Lung (tissue), 12 donors: ENCODE measurements around the gene STX16. TPM values are rescaled to one million over a fixed set of nuclear protein-coding genes. Genes with fewer than 3 reads are reported as not detected.

ENCODE experiments used
- ATAC-seq: fragments of 200-7000 bp; cut with Tn5 transposase; one replicate; pipeline ENCODE4 v1.9.1; 2020; ENCODE audit warnings: moderate number of reproducible peaks; ENCODE audit not compliant: insufficient read depth, low FRiP score
- DNase-seq, 3 donors: peaks; one replicate each; pipeline ENCODE4 v3.0.0-alpha.2; 2013 to 2017
- H3K27ac ChIP-seq, 2 donors: one replicate each; pipeline ENCODE4 v1.5.1; 2013; ENCODE audit warnings: mild to moderate bottlenecking in 2 of 2, moderate library complexity in 2 of 2, control low read depth in 1 of 2, inconsistent platforms in 1 of 2, low read depth in 1 of 2, low read length in 1 of 2
- H3K27me3 ChIP-seq, 3 donors: one replicate each; pipeline ENCODE4 v1.5.1; 2013; ENCODE audit warnings: low read length in 2 of 3; ENCODE audit not compliant: control insufficient read depth in 3 of 3, insufficient read depth in 3 of 3
- H3K36me3 ChIP-seq, 4 donors: one replicate each; pipeline ENCODE4 v1.5.1; 2013; ENCODE audit warnings: low read length in 4 of 4, mild to moderate bottlenecking in 1 of 4, moderate library complexity in 1 of 4; ENCODE audit not compliant: control insufficient read depth in 4 of 4, insufficient read depth in 4 of 4
- H3K4me1 ChIP-seq, 5 donors: one replicate each; pipeline ENCODE4 v1.5.1; 2013; ENCODE audit warnings: low read length in 5 of 5, mild to moderate bottlenecking in 2 of 5, moderate library complexity in 1 of 5; ENCODE audit not compliant: control insufficient read depth in 5 of 5, insufficient read depth in 5 of 5
- H3K4me3 ChIP-seq: one replicate; pipeline ENCODE4 v1.5.1; 2013; ENCODE audit warnings: mild to moderate bottlenecking, control low read depth, moderate library complexity
- H3K9ac ChIP-seq, 2 donors: one replicate each; pipeline ENCODE4 v1.5.1; 2013; ENCODE audit warnings: low read length in 2 of 2, control low read depth in 1 of 2; ENCODE audit not compliant: insufficient read depth in 1 of 2
- H3K9me3 ChIP-seq, 4 donors: one replicate each; pipeline ENCODE4 v1.5.1; 2013; ENCODE audit warnings: low read length in 3 of 4, mild to moderate bottlenecking in 1 of 4, moderate library complexity in 1 of 4; ENCODE audit not compliant: control insufficient read depth in 4 of 4, insufficient read depth in 3 of 4
- CTCF ChIP-seq: IDR thresholded peaks from 2 replicates; pipeline ENCODE4 v1.5.1; 2012; ENCODE audit warnings: mild to moderate bottlenecking; ENCODE audit errors: control extremely low read depth, extremely low read depth
- WGBS, 2 donors: extraction: QIAGEN DNeasy Blood & Tissue Kit; methylation state at CpG; one replicate each; pipeline ENCODE4 v1.1.7; 2013; 5-methylcytosine and 5-hydroxymethylcytosine counted together
- polyA plus RNA-seq, 2 donors: library from polyadenylated mRNA; stranded (reverse); fragments of 200-250 nt; gene quantifications; one replicate each; pipeline ENCODE4 v1.2.1, GENCODE V29; 2013
- total RNA-seq, 2 donors: library from RNA; depleted of rRNA in 1 of 2; stranded (reverse); fragments of >200 nt in 1 of 2; gene quantifications; one replicate each; pipeline ENCODE4 v1.2.1, GENCODE V29; 2014 to 2021
- donor health status: control.
- donor health status: control.
- donor health status: Bipolar disorder and iron deficiency.
- donor health status: healthy.
- donor health status: DM: yes; HTN: yes; CAD: no.

Gene STX16
- total and polyA plus RNA-seq, 4 donors: 37.1 to 85.2 (median 46.9) TPM

DNA sequence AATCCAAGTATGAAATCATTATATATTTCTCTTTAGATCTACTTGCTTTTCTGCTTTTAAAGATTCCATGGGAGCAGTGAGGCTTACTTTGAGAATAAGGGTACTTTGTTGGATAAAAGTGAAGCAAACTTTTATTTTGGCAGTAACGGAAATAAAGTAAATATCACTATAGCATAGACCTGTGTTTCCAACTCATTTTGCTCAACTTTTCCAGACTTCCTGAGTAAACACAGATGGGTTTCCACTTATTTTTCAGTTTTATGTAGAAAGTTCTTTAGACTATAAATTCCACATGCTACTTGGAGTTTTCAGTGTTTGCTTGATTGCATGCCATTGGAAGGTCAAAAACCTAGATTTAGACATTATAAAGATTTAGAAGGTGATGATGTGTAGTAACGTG, 6.2 kb downstream of the STX16 start:
- Histone ChIP-seq H3K9me3 (no peaks in the 10 kb centered on the region), H3K36me3 (peaks cover 0 to 6% (median 2%) of the 10 kb centered on the region in 4 donors), H3K27me3 (no peaks in the 10 kb centered on the region), H3K27ac (no peak overlapping the region), H3K4me1 (peaks cover 6 to 52% (median 25%) of the 10 kb centered on the region in 5 donors), H3K4me3 (no peak overlapping the region), H3K9ac (no peak overlapping the region)
- 70 to 76% methylated on average over 2 of the region's 2 CpGs for WGBS, 2 donors
- TF ChIP-seq CTCF: no peak
- ATAC-seq (no peak), DNase-seq (peak in 1 of 3 donors; percentile 42)

GRCh38 chr20:58657986-58658385, 6.9 kb downstream of the STX16 start:
- H3K4me1 ChIP-seq: peaks cover 5 to 50% (median 23%) of the 10 kb centered on the region in 5 donors
- TF ChIP-seq CTCF: no peak
- ATAC-seq: no peak

DNA sequence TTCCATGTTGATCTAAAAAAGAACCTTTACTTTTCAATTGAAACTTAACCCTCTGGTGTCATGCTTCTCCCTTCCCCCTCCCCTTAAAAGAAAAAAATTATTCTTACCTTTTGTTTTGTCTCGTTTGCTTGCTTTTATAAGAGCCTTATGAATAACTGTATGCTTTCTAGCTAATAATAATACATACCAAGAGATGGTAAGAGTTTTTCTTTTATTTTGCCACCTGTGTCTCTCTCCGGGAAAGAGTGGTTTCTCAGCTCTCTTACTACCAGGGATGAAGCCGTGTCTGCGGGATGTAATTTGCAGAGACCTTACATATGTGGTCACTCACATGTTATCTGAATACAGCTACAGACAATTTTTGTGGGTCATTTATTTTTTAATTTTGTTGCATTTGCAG, 7.7 kb downstream of the STX16 start:
- WGBS, 2 donors: 81 to 85% methylated on average over 4 of the region's 4 CpGs
- peaks cover 0 to 11% (median 4%) of the 10 kb centered on the region in 4 donors for H3K36me3 ChIP-seq
- H3K4me3 ChIP-seq: no peak overlapping the region
- H3K27ac ChIP-seq: no peak overlapping the region
- H3K9me3 ChIP-seq: no peaks in the 10 kb centered on the region
- no peaks in the 10 kb centered on the region for H3K27me3 ChIP-seq
- no peak for ATAC-seq
- H3K4me1 ChIP-seq: peaks cover 5 to 42% (median 20%) of the 10 kb centered on the region in 5 donors
- no peak for TF ChIP-seq CTCF
- DNase-seq: no peak
- H3K9ac ChIP-seq: no peak overlapping the region

More at GRCh38 chr20:58657986-58658385, 6.9 kb downstream of the STX16 start:
- H3K9me3 ChIP-seq: no peaks in the 10 kb centered on the region
- 66 to 80% methylated on average over 4 of the region's 4 CpGs for WGBS, 2 donors
- H3K36me3 ChIP-seq: peaks cover 0 to 10% (median 4%) of the 10 kb centered on the region in 4 donors
- H3K4me3 ChIP-seq: no peak overlapping the region
- H3K9ac ChIP-seq: no peak overlapping the region
- no peak for DNase-seq
- peak overlapping the region in 1 of 2 donors; percentile 21 for H3K27ac ChIP-seq
- no peaks in the 10 kb centered on the region for H3K27me3 ChIP-seq

DNA sequence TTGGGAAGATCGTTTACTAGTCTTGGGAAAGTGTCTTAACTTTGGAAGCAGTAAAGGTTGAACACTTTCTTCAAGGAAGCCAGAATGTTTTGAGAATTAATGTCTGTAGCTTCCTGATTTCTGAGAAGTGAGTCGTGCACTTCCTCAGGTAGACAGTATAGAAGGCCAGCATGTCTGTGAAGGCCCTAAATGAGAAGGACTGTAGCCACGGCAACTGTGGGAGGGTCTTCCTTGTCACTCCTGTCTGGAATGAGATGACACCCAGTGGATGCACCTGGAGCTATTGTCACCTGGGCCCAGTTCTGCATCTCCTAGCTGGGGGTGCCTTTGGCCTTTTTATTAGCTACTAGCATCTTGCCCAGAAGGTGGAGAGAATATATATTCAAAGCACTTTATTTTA, 8.8 kb downstream of the STX16 start:
- Histone ChIP-seq H3K9me3 (no peaks in the 10 kb centered on the region), H3K36me3 (peaks cover 0 to 11% (median 4%) of the 10 kb centered on the region in 4 donors), H3K27ac (no peak overlapping the region), H3K4me1 (peaks cover 5 to 31% (median 15%) of the 10 kb centered on the region in 5 donors), H3K4me3 (no peak overlapping the region), H3K27me3 (no peaks in the 10 kb centered on the region), H3K9ac (no peak overlapping the region)
- 28 to 41% methylated on average over 3 of the region's 3 CpGs for WGBS, 2 donors
- DNase-seq (no peak), ATAC-seq (no peak)
- no peak for TF ChIP-seq CTCF
